Mesenchymal stem cell (in vitro differentiated cells and primary cell): ENCODE data around the gene CDYL2.

Source experiments
- DNase-seq: peaks from one replicate; pipeline ENCODE4 v3.0.0-alpha.2; 2013
- H2AFZ ChIP-seq: one replicate; pipeline ENCODE4 v1.6.1; 2013; ENCODE audit warnings: low read depth, mild to moderate bottlenecking, control low read depth, inconsistent platforms, low read length, moderate library complexity
- H2AK5ac ChIP-seq: 2 replicates; pipeline ENCODE4 v1.6.1; 2013; ENCODE audit warnings: low read length, moderate library complexity, mild to moderate bottlenecking, inconsistent platforms; ENCODE audit not compliant: severe bottlenecking
- H2BK120ac ChIP-seq: one replicate; pipeline ENCODE4 v1.6.1; 2013; ENCODE audit warnings: low read depth, mild to moderate bottlenecking, inconsistent platforms, low read length, moderate library complexity
- H2BK12ac ChIP-seq, 2 experiments: one replicate each; pipeline ENCODE4 v1.6.1; 2013; ENCODE audit warnings: inconsistent platforms in 2 of 2, low read length in 2 of 2, mild to moderate bottlenecking in 2 of 2, moderate library complexity in 2 of 2, control low read depth in 1 of 2
- H2BK15ac ChIP-seq: one replicate; pipeline ENCODE4 v1.6.1; 2013; ENCODE audit warnings: mild to moderate bottlenecking, low read depth, inconsistent platforms; ENCODE audit not compliant: poor library complexity, severe bottlenecking
- H2BK5ac ChIP-seq: 2 replicates; pipeline ENCODE4 v1.6.1; 2013; ENCODE audit warnings: low read depth, mild to moderate bottlenecking, low read length, control low read depth, inconsistent platforms; ENCODE audit not compliant: poor library complexity, severe bottlenecking
- H3K14ac ChIP-seq, 2 experiments: one replicate each; pipeline ENCODE4 v1.6.1; 2013; ENCODE audit warnings: inconsistent platforms in 2 of 2, low read length in 2 of 2, control low read depth in 1 of 2, mild to moderate bottlenecking in 1 of 2, moderate library complexity in 1 of 2
- H3K18ac ChIP-seq, 2 experiments: one replicate each; pipeline ENCODE4 v1.6.1; 2013; ENCODE audit warnings: inconsistent platforms in 2 of 2, low read length in 2 of 2, control low read depth in 1 of 2, low read depth in 1 of 2, mild to moderate bottlenecking in 1 of 2
- H3K23ac ChIP-seq, 2 experiments: one replicate each; pipeline ENCODE4 v1.6.1; 2013; ENCODE audit warnings: inconsistent platforms in 2 of 2, low read length in 2 of 2, mild to moderate bottlenecking in 2 of 2, moderate library complexity in 2 of 2, control low read depth in 1 of 2
- H3K27ac ChIP-seq: 2 replicates; pipeline ENCODE4 v1.5.1; 2013; ENCODE audit warnings: mild to moderate bottlenecking, moderate library complexity, low read length, control low read depth, inconsistent platforms; ENCODE audit not compliant: poor library complexity, severe bottlenecking
- H3K27me3 ChIP-seq, 2 experiments: 2 replicates each; pipeline versions ENCODE4 v1.6.1 to v1.7.0; 2013; ENCODE audit warnings: low read length in 2 of 2, mild to moderate bottlenecking in 2 of 2, moderate library complexity in 2 of 2, control low read depth in 1 of 2, inconsistent platforms in 1 of 2; ENCODE audit not compliant: control insufficient read depth in 1 of 2, insufficient read depth in 1 of 2
- H3K36me3 ChIP-seq, 2 experiments: 2 replicates each; pipeline versions ENCODE4 v1.6.1 to v1.7.0; 2013; ENCODE audit warnings: low read length in 2 of 2, control low read depth in 1 of 2, inconsistent platforms in 1 of 2, low read depth in 1 of 2, mild to moderate bottlenecking in 1 of 2; ENCODE audit not compliant: insufficient read depth in 2 of 2, control insufficient read depth in 1 of 2
- H3K4ac ChIP-seq, 2 experiments: one replicate each; pipeline ENCODE4 v1.6.1; 2013; ENCODE audit warnings: inconsistent platforms in 2 of 2, low read length in 2 of 2, mild to moderate bottlenecking in 2 of 2, moderate library complexity in 2 of 2, control low read depth in 1 of 2, low read depth in 1 of 2
- H3K4me1 ChIP-seq: 2 replicates; pipeline ENCODE4 v1.6.1; 2013; ENCODE audit warnings: low read depth, low read length, control low read depth; ENCODE audit not compliant: control insufficient read depth, insufficient read depth
- H3K4me2 ChIP-seq: 2 replicates; pipeline ENCODE4 v1.6.1; 2013; ENCODE audit warnings: low read length, mild to moderate bottlenecking, inconsistent platforms; ENCODE audit not compliant: poor library complexity, severe bottlenecking
- H3K4me3 ChIP-seq, 2 experiments: 2 replicates each; pipeline versions ENCODE4 v1.5.1 to v1.7.0; 2013; ENCODE audit warnings: low read length in 2 of 2, mild to moderate bottlenecking in 2 of 2, control low read depth in 1 of 2, low read depth in 1 of 2; ENCODE audit not compliant: insufficient read depth in 1 of 2
- H3K79me1 ChIP-seq: replicated peaks from 2 replicates; pipeline ENCODE4 v1.6.1; 2013; ENCODE audit warnings: mild to moderate bottlenecking, control low read depth, low read length, inconsistent platforms; ENCODE audit not compliant: poor library complexity, severe bottlenecking
- H3K9ac ChIP-seq: 2 replicates; pipeline ENCODE4 v1.7.0; 2013; ENCODE audit warnings: mild to moderate bottlenecking, low read length, moderate library complexity
- H3K9me3 ChIP-seq: 2 replicates; pipeline ENCODE4 v1.7.0; 2013; ENCODE audit warnings: mild to moderate bottlenecking, low read length; ENCODE audit not compliant: control insufficient read depth
- H4K8ac ChIP-seq: one replicate; pipeline ENCODE4 v1.6.1; 2013; ENCODE audit warnings: inconsistent platforms, mild to moderate bottlenecking, low read length, moderate library complexity
- H4K91ac ChIP-seq: one replicate; pipeline ENCODE4 v1.6.1; 2013; ENCODE audit warnings: mild to moderate bottlenecking, low read length, inconsistent platforms
- WGBS: methylation state at CpG from one replicate; pipeline ENCODE4 v1.1.7; 2013; ENCODE audit warnings: mixed read lengths; 5-methylcytosine and 5-hydroxymethylcytosine counted together

CDYL2 gene

GRCh38 chr16:80631581-80631980 lies 172.8 kb downstream of the CDYL2 start:
- H3K27ac ChIP-seq: no peak overlapping the region
- no peak overlapping the region for H3K4ac ChIP-seq
- WGBS: 86% methylated on average over 3 of the region's 3 CpGs
- no peak overlapping the region for H4K8ac ChIP-seq
- DNase-seq: no peak
- no peak overlapping the region for H2AFZ ChIP-seq
- H2AK5ac ChIP-seq: no peak overlapping the region
- no peaks in the 10 kb centered on the region for H3K36me3 ChIP-seq
- H3K4me2 ChIP-seq: no peak overlapping the region
- no peak overlapping the region for H2BK5ac ChIP-seq
- H3K27me3 ChIP-seq: no peaks in the 10 kb centered on the region
- H2BK15ac ChIP-seq: no peak overlapping the region
- no peak overlapping the region for H3K4me3 ChIP-seq
- H2BK12ac ChIP-seq: no peak overlapping the region
- H4K91ac ChIP-seq: no peak overlapping the region
- H3K18ac ChIP-seq: no peak overlapping the region
- no peaks in the 10 kb centered on the region for H3K4me1 ChIP-seq
- no peaks in the 10 kb centered on the region for H3K79me1 ChIP-seq
- no peak overlapping the region for H2BK120ac ChIP-seq
- H3K9ac ChIP-seq: no peak overlapping the region
- H3K14ac ChIP-seq: no peak overlapping the region
- H3K9me3 ChIP-seq: peaks cover 18% of the 10 kb centered on the region
- no peak overlapping the region for H3K23ac ChIP-seq

GRCh38 chr16:80628254-80628653 lies 176.1 kb downstream of the CDYL2 start:
- Histone ChIP-seq H2BK12ac (no peak overlapping the region), H3K27ac (no peak overlapping the region), H3K23ac (no peak overlapping the region), H3K79me1 (no peaks in the 10 kb centered on the region), H3K9ac (no peak overlapping the region), H3K4me2 (no peak overlapping the region), H3K18ac (no peak overlapping the region), H4K91ac (no peak overlapping the region), H3K4me3 (no peak overlapping the region), H2AK5ac (no peak overlapping the region), H3K14ac (no peak overlapping the region), H3K36me3 (no peaks in the 10 kb centered on the region), H4K8ac (no peak overlapping the region), H2BK5ac (no peak overlapping the region), H3K4ac (no peak overlapping the region), H3K9me3 (peaks cover 21% of the 10 kb centered on the region), H3K4me1 (no peaks in the 10 kb centered on the region), H2AFZ (no peak overlapping the region), H3K27me3 (no peaks in the 10 kb centered on the region), H2BK120ac (no peak overlapping the region), H2BK15ac (no peak overlapping the region)
- no peak for DNase-seq
- 19% methylated on average over 2 of the region's 3 CpGs for WGBS

- H2BK15ac ChIP-seq: no peak overlapping the region
- H3K9ac ChIP-seq: no peak overlapping the region
- 20% methylated on average over 1 of the region's 1 CpG for WGBS
- no peak overlapping the region for H2BK12ac ChIP-seq
- H3K4me1 ChIP-seq: no peaks in the 10 kb centered on the region
- H3K23ac ChIP-seq: no peak overlapping the region
- no peak overlapping the region for H2BK120ac ChIP-seq
- no peak overlapping the region for H3K27ac ChIP-seq
- H3K36me3 ChIP-seq: no peaks in the 10 kb centered on the region
- H4K91ac ChIP-seq: no peak overlapping the region
- H3K4me3 ChIP-seq: no peak overlapping the region
- H3K14ac ChIP-seq: no peak overlapping the region
- H4K8ac ChIP-seq: no peak overlapping the region
- H3K9me3 ChIP-seq: peaks cover 15% of the 10 kb centered on the region
- no peaks in the 10 kb centered on the region for H3K27me3 ChIP-seq
- H2BK5ac ChIP-seq: no peak overlapping the region
- DNase-seq: no peak
- no peaks in the 10 kb centered on the region for H3K79me1 ChIP-seq
- no peak overlapping the region for H3K18ac ChIP-seq
- H3K4ac ChIP-seq: no peak overlapping the region
- H2AFZ ChIP-seq: no peak overlapping the region
- H3K4me2 ChIP-seq: no peak overlapping the region
- no peak overlapping the region for H2AK5ac ChIP-seq
These were observed 177.3 kb downstream of the CDYL2 start for GRCh38 chr16:80627108-80627507.

GRCh38 chr16:80623376-80623775 lies 181.0 kb downstream of the CDYL2 start:
- no peak overlapping the region for H4K8ac ChIP-seq
- WGBS: 90% methylated on average over 4 of the region's 4 CpGs
- no peak overlapping the region for H3K9ac ChIP-seq
- H3K36me3 ChIP-seq: peaks cover 0 to 2% of the 10 kb centered on the region in 2 experiments
- H2AFZ ChIP-seq: no peak overlapping the region
- H3K9me3 ChIP-seq: peaks cover 10% of the 10 kb centered on the region
- DNase-seq: no peak
- H3K4me2 ChIP-seq: no peak overlapping the region
- H2AK5ac ChIP-seq: no peak overlapping the region
- H3K14ac ChIP-seq: no peak overlapping the region
- no peak overlapping the region for H2BK5ac ChIP-seq
- no peak overlapping the region for H3K4ac ChIP-seq
- H3K23ac ChIP-seq: no peak overlapping the region
- H3K4me3 ChIP-seq: no peak overlapping the region
- no peak overlapping the region for H2BK12ac ChIP-seq
- H3K27me3 ChIP-seq: no peaks in the 10 kb centered on the region
- H2BK15ac ChIP-seq: no peak overlapping the region
- H3K27ac ChIP-seq: no peak overlapping the region
- H4K91ac ChIP-seq: no peak overlapping the region
- no peak overlapping the region for H2BK120ac ChIP-seq
- no peaks in the 10 kb centered on the region for H3K4me1 ChIP-seq
- no peaks in the 10 kb centered on the region for H3K79me1 ChIP-seq
- H3K18ac ChIP-seq: no peak overlapping the region
